ENCODE results near the gene ANKRD13A. TPM values are rescaled to one million over a fixed set of nuclear protein-coding genes. Genes with fewer than 3 reads are reported as not detected.

Gene ANKRD13A
- total RNA-seq, 1 donor from 2014 or later = 36.9 TPM

Other genes starting within 250 kb of the ANKRD13A start
- gene TRPV4, start 166.0 kb upstream of the ANKRD13A start, total RNA-seq = 0.51 and 0.53 TPM in 2 replicates
- 210 and 667 TPM in 2 replicates for gene GLTP, start 118.9 kb upstream of the ANKRD13A start, total RNA-seq
- 9.2 and 18.1 TPM in 2 replicates for gene TCHP, start 99.2 kb upstream of the ANKRD13A start, total RNA-seq
- 21.9 and 22.4 TPM in 2 replicates for gene GIT2, start 3.1 kb upstream of the ANKRD13A start, total RNA-seq
- gene C12orf76, start 49.1 kb downstream of the ANKRD13A start, total RNA-seq = 12.8 and 17.9 TPM in 2 replicates
- gene IFT81, start 124.9 kb downstream of the ANKRD13A start, total RNA-seq = 5.8 and 9.5 TPM in 2 replicates